GM19397 (cell line): ENCODE results near the gene CAMKK1.
"Not testable (repeated sequence)": the region's sequence is repeated elsewhere in the genome, so short reads cannot be mapped to it uniquely, and the experiment has no call there.

ENCODE experiments used
- ATAC-seq: cut with Tn5 transposase; IDR thresholded peaks from one replicate; pipeline ENCODE4 v1.9.1; 2021; ENCODE audit warnings: mild to moderate bottlenecking, moderate library complexity; ENCODE audit not compliant: unreplicated experiment

CAMKK1 gene

DNA sequence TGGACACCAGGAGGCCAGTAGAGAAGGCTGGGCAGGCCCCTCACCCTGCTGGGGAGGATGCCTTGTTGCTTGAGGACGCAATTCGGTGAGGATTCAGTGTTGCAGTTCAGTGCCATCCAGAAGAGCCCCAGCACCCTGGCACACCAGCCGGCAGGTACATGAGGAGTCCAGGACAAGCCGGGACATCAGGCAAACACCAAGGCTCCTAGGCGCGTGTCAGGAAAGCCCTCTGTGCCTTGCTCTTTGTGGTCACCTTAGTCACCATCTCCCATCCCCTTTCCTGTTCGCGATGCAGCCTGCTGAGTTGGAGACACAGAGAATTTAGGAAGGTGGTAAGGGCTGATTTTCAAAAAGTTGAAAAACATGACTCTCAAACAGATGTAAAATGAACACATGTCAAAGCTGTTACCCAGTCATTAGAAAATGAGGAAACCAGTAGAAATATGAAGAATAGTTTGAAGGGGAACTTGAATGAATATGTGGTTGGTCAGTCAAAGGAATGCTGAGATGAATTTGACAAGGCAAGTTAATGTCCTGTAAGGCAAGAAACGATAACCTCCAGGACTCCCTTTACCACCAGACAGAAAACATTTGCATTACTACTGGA, 44.5 kb downstream of the CAMKK1 start:
- ATAC-seq = no peak

GRCh38 chr17:3847165-3847670, 45.6 kb downstream of the CAMKK1 start:
- no peak for ATAC-seq

GRCh38 chr17:3846437-3847164, 46.3 kb downstream of the CAMKK1 start:
- ATAC-seq = no peak

DNA sequence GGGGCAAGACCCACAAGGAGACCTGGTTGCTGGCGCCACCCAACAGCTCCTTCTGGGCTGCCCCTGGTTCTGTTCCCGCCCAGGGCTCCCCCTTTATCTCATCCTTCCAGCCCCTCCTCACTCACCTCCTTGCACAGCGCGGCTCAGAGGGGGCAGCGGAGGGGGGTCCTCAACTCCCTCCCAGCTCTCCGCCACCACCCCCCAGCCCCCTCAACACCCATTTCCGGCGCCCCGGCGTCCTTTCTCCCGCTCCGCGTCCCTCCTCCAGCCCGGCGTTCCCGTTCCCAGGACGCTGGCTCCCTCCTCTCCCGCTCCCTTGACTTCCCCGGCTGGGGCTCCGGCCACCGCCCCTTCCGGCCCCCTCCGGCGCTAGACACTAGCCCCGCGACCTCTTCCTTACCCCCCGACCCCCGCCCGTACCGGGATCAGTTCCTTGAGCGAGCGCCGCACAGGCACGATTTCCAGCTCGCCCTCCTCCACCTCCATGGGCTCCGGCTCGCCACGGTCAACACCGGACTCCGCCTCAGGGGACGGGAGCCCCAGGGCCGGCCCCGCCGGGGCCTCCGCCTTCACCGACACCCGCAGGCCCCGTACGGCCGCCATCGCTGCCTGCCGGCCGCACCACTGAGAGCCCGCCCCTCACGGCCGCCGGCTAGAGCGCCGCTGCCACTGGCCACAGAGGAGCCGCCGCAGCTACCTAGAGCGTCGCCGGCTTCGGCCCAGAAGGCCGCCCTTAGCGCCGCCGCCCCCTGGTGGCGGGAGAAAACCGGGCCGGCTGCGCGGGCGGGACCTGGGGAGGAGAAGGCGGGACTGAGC, 47.0 kb downstream of the CAMKK1 start, which contains the start of gene NCBP3:
Gene NCBP3 (minus strand): TSS at position 626 of the 816 bp plus-strand sequence. CDS start 23 bp downstream, at position 603.
- peak; percentile 98 for ATAC-seq

DNA sequence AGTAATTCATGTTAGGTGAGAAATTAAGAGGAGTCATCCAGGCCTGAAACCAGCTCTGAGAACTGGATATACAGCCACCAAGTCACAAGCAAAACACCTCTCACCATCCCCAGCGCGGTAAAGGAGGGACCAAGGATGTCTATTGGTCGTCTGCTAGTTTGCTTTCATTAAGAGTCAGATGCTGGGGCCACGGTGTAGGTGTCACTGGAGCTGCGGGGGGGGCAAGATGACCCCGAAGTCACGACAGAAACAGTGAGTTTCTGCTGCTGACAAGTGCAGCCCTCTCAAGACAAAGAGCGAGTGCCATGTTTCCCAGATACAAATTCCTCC, 47.6 kb downstream of the CAMKK1 start:
- no peak for ATAC-seq

- ATAC-seq = not testable (repeated sequence)
These were observed 48.3 kb downstream of the CAMKK1 start for GRCh38 chr17:3844556-3844955.

- no peak for ATAC-seq
These were observed 48.8 kb downstream of the CAMKK1 start for GRCh38 chr17:3843935-3844516.

GRCh38 chr17:3838206-3838605, 54.6 kb downstream of the CAMKK1 start:
- no peak for ATAC-seq

DNA sequence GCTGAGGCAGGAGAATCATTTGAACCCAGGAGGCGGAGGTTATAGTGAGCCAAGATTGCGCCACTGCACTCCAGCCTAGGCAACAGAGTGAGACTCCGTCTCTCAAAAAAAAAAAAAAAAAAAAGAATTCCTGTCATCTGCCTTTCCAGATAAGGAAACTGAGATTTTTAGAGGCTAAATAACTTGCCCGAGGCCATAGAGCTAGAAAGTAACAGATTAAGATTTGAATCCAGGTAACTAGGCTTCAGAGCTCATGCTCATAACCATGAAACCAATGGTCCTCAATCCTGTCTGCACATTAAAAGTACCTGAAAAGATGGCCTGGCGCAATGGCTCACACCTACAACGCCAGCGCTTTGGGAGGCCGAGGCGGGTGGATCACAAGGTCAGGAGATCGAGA, 56.3 kb downstream of the CAMKK1 start:
- no peak for ATAC-seq

- no peak for ATAC-seq
These were observed 57.2 kb downstream of the CAMKK1 start for GRCh38 chr17:3835410-3836229.

DNA sequence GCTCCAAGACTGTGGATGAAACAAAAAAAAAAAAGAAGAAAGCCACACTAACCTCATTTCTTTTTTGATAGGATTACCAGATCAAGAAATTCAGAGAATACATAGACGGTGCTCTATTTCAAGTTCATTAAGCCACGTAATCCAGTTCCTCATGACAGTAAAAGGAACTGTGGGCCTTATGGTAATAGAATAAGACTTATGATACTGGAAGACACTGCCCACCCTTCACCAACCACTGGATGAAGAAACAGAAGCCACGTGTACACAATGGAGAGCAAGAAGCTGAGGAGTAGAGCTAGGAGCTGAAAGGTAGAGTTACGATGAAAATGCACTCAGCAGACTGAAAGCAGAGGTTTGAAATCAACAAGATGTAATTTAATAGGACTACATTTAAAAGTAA, 58.0 kb downstream of the CAMKK1 start:
- ATAC-seq = no peak

DNA sequence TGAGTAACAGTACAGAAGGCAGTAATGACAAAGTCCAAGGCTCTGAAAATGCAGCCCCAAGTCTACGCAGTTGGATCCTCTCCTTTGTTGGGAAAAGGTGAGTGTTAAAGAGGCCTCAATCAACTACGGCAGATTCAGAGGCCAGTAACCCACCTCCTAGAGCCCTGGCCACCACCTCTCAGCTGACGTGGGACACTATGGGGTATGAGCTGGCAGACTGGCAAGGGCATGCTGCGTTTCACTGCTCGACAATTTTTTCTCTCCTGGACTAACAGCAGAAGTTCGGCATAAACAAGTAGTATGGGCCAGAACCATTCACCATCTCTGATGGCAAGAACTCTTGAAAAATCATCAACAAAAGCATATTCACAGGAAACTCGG, 64.0 kb downstream of the CAMKK1 start:
- no peak for ATAC-seq

- ATAC-seq = no peak
These were observed 64.6 kb downstream of the CAMKK1 start for GRCh38 chr17:3828151-3828851.

DNA sequence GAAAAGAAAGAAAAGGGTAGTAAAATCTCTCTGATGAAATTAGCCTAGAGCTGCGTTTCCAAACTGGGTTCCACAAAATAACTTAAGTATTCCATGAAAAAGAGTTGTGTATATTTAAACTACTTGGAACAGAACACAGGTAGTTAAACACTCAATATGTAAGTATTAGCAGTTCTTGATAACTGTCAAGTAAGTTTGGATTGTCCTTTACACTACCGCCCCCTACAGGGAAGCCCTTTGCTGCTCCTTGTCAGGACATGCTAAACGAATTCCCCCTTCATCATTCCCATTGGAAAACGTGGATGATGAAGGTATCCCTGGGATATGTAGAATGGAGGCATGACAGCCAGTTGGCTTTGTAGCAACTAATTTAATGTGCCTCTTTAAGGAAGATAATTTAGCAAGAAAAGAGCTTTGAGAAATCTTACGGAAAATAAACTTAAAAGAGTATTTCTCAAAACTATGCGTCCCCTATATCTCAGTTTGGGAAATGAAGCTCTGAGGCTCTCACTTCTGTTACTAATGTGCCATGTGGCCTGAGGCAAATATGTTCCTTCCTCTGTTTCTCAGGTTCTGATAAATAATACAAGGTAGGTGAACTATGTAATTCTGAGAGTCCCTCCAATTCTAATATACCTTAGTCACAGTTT, 65.6 kb downstream of the CAMKK1 start:
- no peak for ATAC-seq

DNA sequence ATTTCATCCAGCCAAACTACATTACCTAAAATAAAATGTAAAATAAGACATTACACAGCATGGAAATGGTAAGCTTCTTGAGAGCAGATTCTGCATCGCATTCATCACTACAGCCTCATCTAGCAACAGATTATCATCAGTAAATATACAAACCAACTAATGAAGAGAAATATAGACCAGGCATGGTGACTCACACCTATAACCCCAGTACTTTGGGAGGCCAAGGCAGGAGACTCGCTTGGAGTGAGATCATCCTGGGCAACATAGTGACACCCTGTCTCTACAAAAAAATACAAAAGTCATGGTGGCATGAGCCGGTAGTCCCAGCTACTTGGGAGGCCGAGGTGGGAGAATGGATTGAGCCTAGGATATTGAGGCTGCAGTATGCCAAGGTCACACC, 66.7 kb downstream of the CAMKK1 start:
- no peak for ATAC-seq

GRCh38 chr17:3821101-3821500, 71.8 kb downstream of the CAMKK1 start:
- ATAC-seq = no peak

- no peak for ATAC-seq
These were observed 74.1 kb downstream of the CAMKK1 start for GRCh38 chr17:3818786-3819185.

GRCh38 chr17:3817851-3818605, 74.8 kb downstream of the CAMKK1 start:
- no peak for ATAC-seq

- no peak for ATAC-seq
These were observed 76.9 kb downstream of the CAMKK1 start for GRCh38 chr17:3815925-3816324.
